HG02884 (cell line): ENCODE data around the gene SPATS2.

Experiments used
- ATAC-seq: cut with Tn5 transposase; IDR thresholded peaks from one replicate; pipeline ENCODE4 v1.9.1; 2021; ENCODE audit warnings: mild to moderate bottlenecking, moderate library complexity; ENCODE audit not compliant: unreplicated experiment

Gene SPATS2

DNA sequence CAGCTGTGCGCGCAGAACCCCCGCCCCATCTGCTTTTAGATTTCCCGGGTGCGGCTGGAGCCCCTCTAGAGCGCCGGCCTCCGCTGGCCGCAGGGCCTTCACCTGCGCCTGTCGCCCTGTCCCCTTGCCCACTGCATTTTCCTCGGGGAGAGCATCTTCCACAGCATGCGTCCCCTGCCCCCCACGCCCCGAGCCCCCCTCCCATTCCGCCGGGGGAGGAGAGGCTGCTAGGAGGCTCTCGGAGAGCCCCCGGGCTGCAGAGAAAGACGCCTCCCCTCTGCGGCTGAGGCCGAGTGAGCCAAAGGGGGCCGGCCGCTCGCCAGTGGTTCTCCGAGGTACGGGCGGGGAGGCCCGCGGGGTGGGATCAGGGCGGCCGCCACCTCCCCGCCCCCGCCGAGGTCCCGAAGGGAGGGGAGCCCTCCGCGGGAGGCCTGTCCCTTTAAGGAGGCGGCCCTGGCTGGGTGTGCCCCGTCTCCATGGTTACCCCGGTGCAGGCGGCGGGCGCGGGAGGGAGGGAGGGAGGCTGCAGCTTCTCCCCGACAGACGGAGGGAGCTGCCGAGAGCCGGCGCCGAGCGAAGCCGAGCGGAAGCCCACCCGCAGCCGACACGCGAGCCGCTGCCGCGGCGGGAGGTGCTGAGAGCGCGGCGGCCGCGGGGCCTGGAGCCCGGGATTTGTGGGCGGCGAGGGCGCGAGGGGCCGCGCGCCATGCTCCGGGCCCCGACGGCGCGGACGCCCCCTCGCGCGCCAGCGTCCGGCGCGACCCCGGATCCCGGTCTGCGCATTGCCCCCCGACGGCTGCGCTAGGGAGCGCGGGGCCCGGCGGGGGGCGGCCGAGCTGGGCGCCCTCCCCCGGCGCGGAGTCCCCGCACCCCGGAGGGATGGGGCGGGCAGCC lies 171.5 kb downstream of the SPATS2 start, which contains the start of gene KCNH3:
TSS of gene KCNH3 (plus strand) at position 521 of the 894 bp plus-strand sequence. CDS start 387 bp downstream, outside the sequence.
- ATAC-seq = no peak

DNA sequence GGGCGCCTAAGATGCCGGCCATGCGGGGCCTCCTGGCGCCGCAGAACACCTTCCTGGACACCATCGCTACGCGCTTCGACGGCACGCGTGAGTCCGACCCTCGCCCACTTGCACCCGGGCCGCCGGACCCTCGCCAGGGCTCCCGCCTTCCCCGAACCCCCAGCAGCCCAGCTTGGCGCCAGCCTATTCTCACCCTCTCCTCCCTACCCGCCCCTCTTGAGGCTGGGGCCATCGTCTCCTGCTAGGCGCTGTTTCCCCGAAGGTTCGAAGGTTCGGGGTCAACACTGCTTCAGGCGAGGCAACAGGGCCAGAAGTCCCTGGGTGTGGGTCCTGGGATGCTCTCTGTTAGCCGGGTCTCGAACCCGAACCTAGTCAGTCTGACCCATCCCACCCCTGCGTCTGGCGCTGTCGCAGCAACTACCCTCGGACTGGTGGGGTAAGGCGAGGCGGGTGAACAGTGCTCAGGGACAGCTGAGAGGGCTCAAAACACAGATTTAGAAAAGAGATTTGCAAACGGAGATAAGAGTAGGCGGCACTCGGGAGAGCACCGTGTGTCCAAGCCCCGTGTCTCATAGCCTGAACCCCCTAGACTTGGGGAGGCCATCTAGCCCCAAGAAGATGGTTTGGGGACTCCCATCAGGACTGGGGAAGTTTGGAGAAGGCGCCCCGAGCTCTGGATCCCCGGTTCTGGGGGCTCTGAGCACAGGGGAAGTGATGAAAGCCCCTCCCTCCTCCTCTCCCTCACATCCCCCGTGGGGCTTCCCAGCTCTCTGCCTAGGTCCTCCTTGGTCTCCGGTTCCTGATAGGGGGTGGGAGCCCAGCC lies 172.4 kb downstream of the SPATS2 start:
- ATAC-seq = no peak

DNA sequence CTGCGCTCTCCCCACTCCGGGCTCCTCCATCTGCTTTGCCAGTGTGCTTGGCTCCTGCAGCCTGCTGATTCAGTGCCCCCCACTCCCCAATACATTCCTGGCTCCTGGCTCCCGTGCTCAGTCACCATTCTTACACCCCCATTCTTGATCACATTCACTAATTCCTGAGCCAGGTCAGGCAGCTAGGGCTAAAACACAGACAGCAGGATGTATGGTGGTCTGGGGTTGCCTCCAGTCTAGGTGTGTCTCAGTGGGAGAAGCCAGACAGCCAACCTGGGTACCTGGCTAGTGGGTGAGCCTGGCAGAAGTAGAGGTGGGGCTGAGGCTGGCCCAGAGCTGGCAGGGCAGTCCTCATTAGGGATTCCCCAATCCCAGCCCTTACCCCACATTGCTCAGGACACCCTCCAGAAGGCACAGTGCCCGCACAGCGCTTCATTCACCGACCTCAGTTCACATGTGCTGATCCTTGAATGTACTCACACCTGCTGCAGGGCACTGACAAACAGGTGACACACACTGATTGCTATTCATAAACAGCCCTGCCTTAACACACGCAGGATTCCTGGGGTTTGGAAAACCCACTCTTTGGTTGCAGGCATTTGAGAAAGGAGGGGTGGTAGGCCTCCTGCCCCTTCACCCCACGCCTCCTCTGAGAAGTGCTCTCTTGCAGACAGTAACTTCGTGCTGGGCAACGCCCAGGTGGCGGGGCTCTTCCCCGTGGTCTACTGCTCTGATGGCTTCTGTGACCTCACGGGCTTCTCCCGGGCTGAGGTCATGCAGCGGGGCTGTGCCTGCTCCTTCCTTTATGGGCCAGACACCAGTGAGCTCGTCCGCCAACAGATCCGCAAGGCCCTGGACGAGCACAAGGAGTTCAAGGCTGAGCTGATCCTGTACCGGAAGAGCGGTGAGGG lies 173.2 kb downstream of the SPATS2 start:
- no peak for ATAC-seq

DNA sequence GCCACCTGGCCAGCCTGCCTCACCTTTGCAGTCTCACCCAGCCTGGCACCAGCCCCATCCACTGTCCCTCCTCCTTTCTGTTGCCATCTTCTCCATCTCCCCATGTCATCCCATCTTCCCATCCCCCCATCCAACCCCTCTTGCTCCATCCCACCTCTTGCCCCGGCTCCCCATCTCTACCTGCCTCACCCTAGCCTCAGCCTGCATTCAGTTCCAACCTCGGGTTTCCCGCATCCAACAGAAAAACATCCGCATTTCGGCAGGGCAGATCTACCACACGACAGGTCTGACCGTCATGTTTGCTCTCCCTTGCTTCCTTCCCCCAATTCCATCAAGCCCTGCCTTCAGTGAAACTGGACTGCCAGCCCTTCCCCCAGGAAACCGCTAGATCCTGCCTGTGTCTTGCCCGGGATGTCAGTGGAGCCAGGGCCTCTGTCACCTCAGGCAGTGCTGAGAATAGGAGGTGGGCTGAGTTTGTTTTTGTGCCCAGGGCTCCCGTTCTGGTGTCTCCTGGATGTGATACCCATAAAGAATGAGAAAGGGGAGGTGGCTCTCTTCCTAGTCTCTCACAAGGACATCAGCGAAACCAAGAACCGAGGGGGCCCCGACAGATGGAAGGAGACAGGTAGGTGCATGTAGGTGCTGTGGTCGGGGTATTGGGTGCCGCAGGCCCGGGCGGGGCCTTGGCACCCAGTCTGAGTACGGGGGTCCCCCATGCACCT lies 174.0 kb downstream of the SPATS2 start:
- no peak for ATAC-seq

DNA sequence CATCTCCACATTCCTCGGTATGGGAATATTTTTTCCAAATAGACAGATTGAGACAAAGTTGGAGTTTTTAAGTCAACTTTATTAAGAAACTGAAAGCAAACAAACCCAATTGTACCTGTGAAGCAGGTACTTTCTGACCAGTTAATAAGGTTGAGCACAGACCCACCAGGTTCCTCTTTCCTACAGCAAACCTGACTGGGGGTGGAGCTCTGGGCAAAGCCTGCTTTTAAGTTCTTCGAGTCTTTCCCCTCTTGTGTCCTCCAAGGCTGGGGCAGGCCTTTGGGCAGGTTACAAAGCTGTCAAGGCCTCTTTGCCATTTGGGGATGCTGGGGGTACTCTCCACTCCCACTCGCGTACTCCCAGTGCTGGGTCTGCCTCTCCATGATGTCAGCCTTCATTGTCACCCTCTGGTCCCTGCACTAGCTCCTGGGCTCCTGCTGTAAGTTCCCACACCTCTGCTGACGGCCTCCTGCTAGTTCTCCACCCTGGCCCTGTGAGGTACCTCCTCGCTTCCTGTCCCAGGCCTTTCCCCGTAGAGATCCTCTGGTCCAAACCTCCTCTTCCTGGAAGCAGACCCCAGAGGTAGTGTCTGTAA lies 174.7 kb downstream of the SPATS2 start:
- no peak for ATAC-seq

DNA sequence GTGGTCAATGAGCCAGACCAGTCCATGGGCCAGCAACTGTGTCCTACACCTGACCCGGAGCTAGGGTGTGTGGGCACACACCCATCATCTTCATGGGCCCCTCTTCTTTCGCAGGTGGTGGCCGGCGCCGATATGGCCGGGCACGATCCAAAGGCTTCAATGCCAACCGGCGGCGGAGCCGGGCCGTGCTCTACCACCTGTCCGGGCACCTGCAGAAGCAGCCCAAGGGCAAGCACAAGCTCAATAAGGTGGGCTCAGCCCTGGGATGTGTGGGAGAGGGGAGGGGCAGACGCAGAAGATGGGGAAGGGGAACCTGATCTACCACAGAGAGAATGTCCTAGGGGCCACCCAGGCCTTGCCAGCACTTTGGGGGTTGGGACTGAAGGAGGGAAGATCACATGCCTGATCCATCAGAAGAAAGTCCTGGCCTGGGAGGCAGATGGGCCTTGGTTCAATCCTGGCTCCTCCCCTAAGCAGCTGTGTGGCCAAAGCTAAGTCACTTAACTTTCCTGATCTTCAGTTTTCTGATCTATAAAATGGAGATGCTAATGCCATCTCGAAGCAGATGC lies 175.4 kb downstream of the SPATS2 start:
- ATAC-seq = no peak

DNA sequence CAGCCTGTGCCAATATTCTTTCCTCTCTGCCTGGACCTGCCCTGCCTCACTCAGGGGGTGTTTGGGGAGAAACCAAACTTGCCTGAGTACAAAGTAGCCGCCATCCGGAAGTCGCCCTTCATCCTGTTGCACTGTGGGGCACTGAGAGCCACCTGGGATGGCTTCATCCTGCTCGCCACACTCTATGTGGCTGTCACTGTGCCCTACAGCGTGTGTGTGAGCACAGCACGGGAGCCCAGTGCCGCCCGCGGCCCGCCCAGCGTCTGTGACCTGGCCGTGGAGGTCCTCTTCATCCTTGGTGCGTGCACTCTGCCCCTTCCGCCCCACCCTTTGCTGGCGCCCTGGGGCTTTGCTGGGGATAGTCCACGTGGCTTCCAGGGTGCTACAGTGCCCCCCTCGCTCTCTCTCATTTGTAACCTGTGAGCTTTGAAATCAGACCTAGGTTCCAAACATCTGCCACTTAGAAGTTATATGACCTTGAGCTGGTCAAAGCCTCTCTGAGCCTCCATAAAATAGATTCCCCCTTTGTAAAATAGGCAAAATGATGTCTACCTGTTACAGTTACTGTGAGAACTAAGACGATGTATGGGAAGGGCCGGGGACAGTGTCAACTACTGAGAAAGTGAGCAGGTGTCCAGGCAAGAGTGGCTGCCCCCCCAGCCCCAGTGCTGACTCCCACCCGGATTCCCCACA lies 176.1 kb downstream of the SPATS2 start:
- ATAC-seq = no peak

DNA sequence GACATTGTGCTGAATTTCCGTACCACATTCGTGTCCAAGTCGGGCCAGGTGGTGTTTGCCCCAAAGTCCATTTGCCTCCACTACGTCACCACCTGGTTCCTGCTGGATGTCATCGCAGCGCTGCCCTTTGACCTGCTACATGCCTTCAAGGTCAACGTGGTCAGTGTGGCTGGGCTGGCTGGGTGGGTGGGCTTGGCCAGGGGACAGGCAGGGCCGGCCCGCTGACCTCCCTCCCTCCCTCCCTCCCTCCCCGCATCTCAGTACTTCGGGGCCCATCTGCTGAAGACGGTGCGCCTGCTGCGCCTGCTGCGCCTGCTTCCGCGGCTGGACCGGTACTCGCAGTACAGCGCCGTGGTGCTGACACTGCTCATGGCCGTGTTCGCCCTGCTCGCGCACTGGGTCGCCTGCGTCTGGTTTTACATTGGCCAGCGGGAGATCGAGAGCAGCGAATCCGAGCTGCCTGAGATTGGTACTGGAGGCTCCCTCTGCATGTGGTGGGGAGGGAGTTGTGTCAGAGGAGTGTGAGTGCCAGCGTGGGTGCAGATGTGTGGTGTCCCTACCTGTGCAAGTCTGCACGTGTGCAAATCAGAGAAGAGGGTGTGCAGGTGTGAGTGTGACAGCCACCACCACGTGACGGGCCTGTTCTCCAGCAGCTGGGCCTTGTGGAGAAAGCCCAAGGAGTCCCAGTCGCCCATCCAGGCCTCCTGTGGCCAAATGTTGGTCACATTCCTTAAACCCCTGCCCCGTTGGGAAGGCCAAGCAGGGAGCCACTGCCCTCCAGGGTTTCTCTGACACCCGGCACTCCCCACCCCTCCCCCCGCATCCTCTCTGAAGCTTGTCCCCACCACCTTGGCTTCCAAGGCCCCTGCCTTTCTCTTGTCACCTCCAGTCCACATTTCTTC lies 176.9 kb downstream of the SPATS2 start:
- ATAC-seq = no peak

DNA sequence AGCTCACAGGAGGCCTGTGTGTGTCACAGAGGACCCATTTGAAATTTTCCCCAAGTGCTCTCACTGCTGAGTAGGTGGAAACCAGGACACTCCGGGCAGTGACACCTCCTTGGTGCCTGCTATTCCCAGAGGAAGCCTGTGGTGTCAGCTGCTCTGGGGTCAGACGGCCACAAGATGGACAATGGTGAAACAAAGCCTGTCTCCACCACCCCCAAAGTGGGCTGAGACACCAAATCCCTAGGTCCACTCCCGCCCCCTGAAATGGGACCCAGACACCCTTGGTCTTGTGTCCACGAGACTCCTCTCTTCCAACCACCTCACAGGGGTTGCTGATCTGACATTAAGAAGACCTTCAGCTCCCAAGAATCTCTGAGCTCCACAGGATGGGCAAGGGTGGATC lies 178.6 kb downstream of the SPATS2 start:
- ATAC-seq = no peak

DNA sequence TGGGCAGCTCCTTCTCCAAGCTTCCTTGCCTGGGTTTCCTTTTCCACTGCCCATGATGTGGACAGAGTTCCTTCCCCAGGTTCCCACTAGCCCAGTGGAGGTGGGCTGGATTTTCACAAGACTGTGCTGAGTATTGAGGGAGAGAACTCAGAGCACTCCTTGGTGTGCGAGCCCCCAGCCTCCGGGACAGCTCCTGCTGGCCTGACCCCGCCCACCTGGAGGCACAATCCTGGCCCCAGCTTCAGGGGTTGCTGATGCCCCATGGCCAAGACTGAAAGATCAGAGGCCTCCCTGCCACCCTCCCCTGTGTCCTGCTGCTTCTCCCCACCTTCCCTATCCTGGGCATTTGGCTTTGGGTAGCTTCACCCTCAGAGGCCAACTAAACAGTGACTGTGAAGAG lies 179.2 kb downstream of the SPATS2 start:
- no peak for ATAC-seq

DNA sequence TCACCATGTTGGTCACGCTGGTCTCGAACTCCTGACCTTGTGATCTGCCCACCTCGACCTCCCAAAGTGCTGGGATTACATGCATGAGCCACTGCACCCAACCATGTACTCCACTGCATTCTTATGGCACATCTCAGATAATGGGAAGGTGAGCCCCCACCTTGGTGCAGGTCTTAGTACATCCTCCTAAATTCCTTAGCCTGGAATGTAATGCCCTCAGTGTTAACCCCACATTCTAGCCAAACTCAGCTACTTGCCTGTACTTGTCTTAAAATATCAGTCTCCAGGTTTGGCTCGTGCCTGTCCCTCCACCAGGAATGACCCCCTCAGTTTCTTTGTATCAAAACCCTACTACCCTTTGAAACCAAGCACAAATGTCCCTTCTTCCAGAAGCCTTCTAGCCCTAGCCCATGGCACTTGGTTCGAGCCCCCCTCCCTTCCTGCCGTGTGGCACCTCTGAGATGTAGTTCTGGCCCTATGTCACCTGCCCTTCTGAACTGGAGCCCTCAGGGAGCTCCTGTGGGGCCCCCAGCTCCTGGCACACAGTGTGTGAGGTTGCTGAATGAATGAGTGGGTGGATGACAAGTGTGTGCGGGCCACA lies 179.9 kb downstream of the SPATS2 start:
- no peak for ATAC-seq

DNA sequence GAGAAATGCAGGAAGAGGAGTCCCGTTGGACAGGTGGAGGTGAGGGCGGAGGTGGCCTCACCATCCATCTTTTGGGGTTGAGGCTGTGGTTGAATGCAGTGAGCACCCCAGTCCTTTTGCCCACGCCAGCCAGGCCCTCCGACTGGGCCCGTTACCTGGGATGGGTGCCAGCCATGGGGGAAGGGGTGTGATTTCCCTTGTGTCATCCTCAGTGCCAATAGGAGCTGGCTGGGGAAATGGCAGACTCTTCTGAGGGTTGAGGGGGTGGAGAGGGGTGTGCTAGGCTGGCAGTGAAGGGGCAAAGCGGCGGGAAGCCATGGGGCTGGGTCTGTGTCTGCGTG lies 181.2 kb downstream of the SPATS2 start:
- ATAC-seq = no peak

DNA sequence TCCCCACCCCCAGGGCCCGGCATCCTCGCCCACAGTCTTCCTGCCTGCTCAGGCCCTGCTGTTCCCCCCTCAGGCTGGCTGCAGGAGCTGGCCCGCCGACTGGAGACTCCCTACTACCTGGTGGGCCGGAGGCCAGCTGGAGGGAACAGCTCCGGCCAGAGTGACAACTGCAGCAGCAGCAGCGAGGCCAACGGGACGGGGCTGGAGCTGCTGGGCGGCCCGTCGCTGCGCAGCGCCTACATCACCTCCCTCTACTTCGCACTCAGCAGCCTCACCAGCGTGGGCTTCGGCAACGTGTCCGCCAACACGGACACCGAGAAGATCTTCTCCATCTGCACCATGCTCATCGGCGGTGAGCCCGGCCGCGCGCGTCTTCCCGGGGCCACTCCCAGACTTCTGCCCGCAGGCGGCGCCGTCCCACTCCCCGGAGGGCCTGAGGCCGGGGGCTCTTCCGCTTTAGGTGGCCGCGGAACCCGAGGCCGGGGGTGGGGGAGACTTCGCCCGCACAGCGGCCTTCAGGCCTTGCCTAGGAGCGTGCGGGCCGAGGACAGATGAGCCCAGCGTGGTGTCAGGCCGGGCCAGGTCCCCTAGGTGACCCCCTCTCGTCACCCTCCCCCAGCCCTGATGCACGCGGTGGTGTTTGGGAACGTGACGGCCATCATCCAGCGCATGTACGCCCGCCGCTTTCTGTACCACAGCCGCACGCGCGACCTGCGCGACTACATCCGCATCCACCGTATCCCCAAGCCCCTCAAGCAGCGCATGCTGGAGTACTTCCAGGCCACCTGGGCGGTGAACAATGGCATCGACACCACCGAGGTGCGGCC lies 181.8 kb downstream of the SPATS2 start:
- ATAC-seq = no peak

DNA sequence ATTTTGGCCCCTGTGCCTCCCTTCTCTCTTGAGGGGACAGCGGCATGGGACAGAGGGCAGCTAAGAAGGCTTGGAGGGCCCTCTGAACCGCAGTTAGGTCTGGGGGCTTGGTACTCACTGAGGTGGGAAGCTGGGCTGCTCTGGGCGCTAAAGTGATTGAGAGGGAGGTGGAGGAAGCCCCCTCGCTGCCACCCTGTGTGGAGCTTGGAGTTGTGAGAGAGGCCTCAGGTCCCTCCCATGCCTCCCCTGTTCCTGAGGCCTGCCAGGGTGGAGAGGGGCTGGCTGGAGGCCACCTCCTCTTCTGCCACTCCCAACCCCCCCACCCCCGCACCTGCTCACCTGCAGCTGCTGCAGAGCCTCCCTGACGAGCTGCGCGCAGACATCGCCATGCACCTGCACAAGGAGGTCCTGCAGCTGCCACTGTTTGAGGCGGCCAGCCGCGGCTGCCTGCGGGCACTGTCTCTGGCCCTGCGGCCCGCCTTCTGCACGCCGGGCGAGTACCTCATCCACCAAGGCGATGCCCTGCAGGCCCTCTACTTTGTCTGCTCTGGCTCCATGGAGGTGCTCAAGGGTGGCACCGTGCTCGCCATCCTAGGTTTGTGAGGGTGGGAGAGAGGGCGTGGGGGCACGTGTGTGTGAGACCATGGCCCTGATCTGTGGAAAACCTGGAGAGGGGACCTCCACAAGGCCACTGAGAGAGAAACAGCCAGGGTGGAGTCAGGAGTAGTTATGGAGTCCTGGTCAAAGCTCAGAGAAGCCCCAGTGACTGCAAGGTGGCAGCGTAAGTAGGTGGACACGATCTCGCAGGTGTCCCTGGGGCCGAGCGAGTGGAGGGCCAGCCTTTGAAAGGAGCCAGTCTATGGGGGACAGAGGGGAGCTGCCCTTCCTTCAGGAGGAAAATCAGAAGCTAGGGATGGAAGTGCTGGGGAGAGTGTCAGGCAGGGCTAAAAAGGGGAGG lies 182.8 kb downstream of the SPATS2 start:
- ATAC-seq = no peak

DNA sequence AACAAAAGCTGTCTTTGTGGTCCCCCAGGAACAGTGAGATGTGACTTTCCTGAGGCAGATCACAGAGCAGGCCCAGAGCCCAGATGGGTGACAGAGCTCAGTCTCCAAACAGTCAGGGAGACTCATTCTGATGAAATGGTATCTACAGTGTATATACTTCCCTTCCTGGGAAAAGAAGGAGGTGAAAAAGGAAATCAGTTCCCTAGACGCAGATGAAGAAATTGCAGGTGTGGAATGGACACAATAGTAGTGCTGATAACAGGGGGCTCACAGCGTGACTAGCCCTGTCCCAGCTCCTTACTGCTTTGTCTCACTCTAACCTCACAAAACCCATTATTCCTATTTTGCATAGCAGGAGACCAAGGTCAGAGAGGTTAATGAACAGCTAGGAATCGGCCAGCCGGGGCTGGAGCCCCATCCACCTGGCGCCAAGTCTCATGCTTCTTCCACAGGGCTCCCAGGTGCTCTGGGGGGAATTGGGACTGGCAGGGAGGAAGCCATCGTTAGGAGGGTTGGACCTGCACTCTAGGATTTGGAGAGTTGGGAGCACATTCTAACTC lies 183.5 kb downstream of the SPATS2 start:
- no peak for ATAC-seq
